Mesendoderm (in vitro differentiated cells): ENCODE results near the gene ANKHD1.

Experiments
- DNase-seq: peaks from one replicate; pipeline ENCODE4 v3.0.0; 2013
- H2AK5ac ChIP-seq: 2 replicates; pipeline ENCODE4 v1.6.1; 2013; ENCODE audit warnings: low read length, inconsistent platforms
- H2BK120ac ChIP-seq: 2 replicates; pipeline ENCODE4 v1.6.1; 2013; ENCODE audit warnings: low read depth, mild to moderate bottlenecking, low read length, moderate library complexity, mixed read lengths
- H2BK15ac ChIP-seq: replicated peaks from 2 replicates; pipeline ENCODE4 v1.6.1; 2013; ENCODE audit warnings: low read depth, mild to moderate bottlenecking, moderate library complexity
- H2BK5ac ChIP-seq: 2 replicates; pipeline ENCODE4 v1.6.1; 2013; ENCODE audit warnings: low read length, inconsistent platforms
- H3K18ac ChIP-seq: 2 replicates; pipeline ENCODE4 v1.6.1; 2013; ENCODE audit warnings: mild to moderate bottlenecking, low read length, mixed read lengths
- H3K23ac ChIP-seq: one replicate; pipeline ENCODE4 v1.6.1; 2013; ENCODE audit warnings: low read length
- H3K27ac ChIP-seq: 2 replicates; pipeline ENCODE4 v1.5.1; 2013; ENCODE audit warnings: low read depth, mild to moderate bottlenecking, inconsistent platforms, low read length, moderate library complexity
- H3K27me3 ChIP-seq: 2 replicates; pipeline ENCODE4 v1.6.1; 2013; ENCODE audit warnings: low read length, control low read depth, mild to moderate bottlenecking, inconsistent platforms; ENCODE audit not compliant: insufficient read depth, poor library complexity
- H3K36me3 ChIP-seq: 2 replicates; pipeline ENCODE4 v1.6.1; 2013; ENCODE audit warnings: low read length, inconsistent platforms; ENCODE audit not compliant: control insufficient read depth, insufficient read depth
- H3K4ac ChIP-seq: one replicate; pipeline ENCODE4 v1.6.1; 2013; ENCODE audit warnings: low read depth, mild to moderate bottlenecking, low read length, moderate library complexity
- H3K4me1 ChIP-seq: 2 replicates; pipeline ENCODE4 v1.6.1; 2013; ENCODE audit warnings: low read depth, low read length, inconsistent platforms; ENCODE audit not compliant: control insufficient read depth
- H3K4me2 ChIP-seq: 2 replicates; pipeline ENCODE4 v1.6.1; 2013; ENCODE audit warnings: low read length
- H3K4me3 ChIP-seq: 2 replicates; pipeline ENCODE4 v1.5.1; 2013; ENCODE audit warnings: mild to moderate bottlenecking, low read length
- H3K56ac ChIP-seq: one replicate; pipeline ENCODE4 v1.6.1; 2013; ENCODE audit warnings: low read length
- H3K79me1 ChIP-seq: 2 replicates; pipeline ENCODE4 v1.6.1; 2013; ENCODE audit warnings: low read length, inconsistent platforms
- H3K79me2 ChIP-seq: 2 replicates; pipeline ENCODE4 v1.6.1; 2013; ENCODE audit warnings: mild to moderate bottlenecking, low read length; ENCODE audit not compliant: control insufficient read depth, insufficient read depth
- H3K9ac ChIP-seq: 2 replicates; pipeline ENCODE4 v1.6.1; 2013; ENCODE audit warnings: low read length, inconsistent platforms
- H4K5ac ChIP-seq: one replicate; pipeline ENCODE4 v1.6.1; 2013; ENCODE audit warnings: low read length
- H4K8ac ChIP-seq: one replicate; pipeline ENCODE4 v1.6.1; 2013; ENCODE audit warnings: low read depth, mild to moderate bottlenecking, control low read depth, low read length, moderate library complexity
- WGBS: extraction: QIAGEN DNeasy Blood & Tissue Kit; methylation state at CpG from one replicate; pipeline ENCODE4 v1.1.7; 2013; ENCODE audit warnings: low lambda C conversion rate, missing lambda C conversion rate; ENCODE audit not compliant: insufficient coverage; ENCODE audit errors: extremely low coverage; 5-methylcytosine and 5-hydroxymethylcytosine counted together

ANKHD1 gene

GRCh38 chr5:140381972-140382371 is 19.7 kb upstream of the ANKHD1 start:
- no CpG with 5 or more reads among the region's 1 CpG for WGBS
- H3K23ac ChIP-seq: no peak overlapping the region
- no peaks in the 10 kb centered on the region for H3K79me2 ChIP-seq
- no peak overlapping the region for H2BK15ac ChIP-seq
- no peak for DNase-seq
- H3K27me3 ChIP-seq: no peaks in the 10 kb centered on the region
- no peak overlapping the region for H3K4ac ChIP-seq
- no peak overlapping the region for H2AK5ac ChIP-seq
- no peak overlapping the region for H3K27ac ChIP-seq
- H4K5ac ChIP-seq: no peak overlapping the region
- H4K8ac ChIP-seq: no peak overlapping the region
- no peak overlapping the region for H3K56ac ChIP-seq
- H3K9ac ChIP-seq: no peak overlapping the region
- H3K79me1 ChIP-seq: no peaks in the 10 kb centered on the region
- H3K4me2 ChIP-seq: no peak overlapping the region
- H3K18ac ChIP-seq: no peak overlapping the region
- H2BK120ac ChIP-seq: no peak overlapping the region
- no peak overlapping the region for H3K4me3 ChIP-seq
- H3K4me1 ChIP-seq: no peaks in the 10 kb centered on the region
- no peaks in the 10 kb centered on the region for H3K36me3 ChIP-seq
- no peak overlapping the region for H2BK5ac ChIP-seq

- H2BK15ac ChIP-seq: no peak overlapping the region
- H3K27me3 ChIP-seq: no peaks in the 10 kb centered on the region
- H2BK5ac ChIP-seq: no peak overlapping the region
- DNase-seq: no peak
- no peaks in the 10 kb centered on the region for H3K4me1 ChIP-seq
- H2BK120ac ChIP-seq: no peak overlapping the region
- no peak overlapping the region for H2AK5ac ChIP-seq
- H4K8ac ChIP-seq: no peak overlapping the region
- H3K23ac ChIP-seq: no peak overlapping the region
- H3K4ac ChIP-seq: no peak overlapping the region
- H3K18ac ChIP-seq: no peak overlapping the region
- H3K56ac ChIP-seq: no peak overlapping the region
- H3K79me2 ChIP-seq: no peaks in the 10 kb centered on the region
- no peak overlapping the region for H3K4me3 ChIP-seq
- H3K36me3 ChIP-seq: no peaks in the 10 kb centered on the region
- no peak overlapping the region for H3K4me2 ChIP-seq
- no peak overlapping the region for H3K27ac ChIP-seq
- H3K9ac ChIP-seq: no peak overlapping the region
- no peak overlapping the region for H4K5ac ChIP-seq
- no peaks in the 10 kb centered on the region for H3K79me1 ChIP-seq
Measured at GRCh38 chr5:140382866-140383265, 18.8 kb upstream of the ANKHD1 start.

- H3K9ac ChIP-seq: no peak overlapping the region
- no peak overlapping the region for H2AK5ac ChIP-seq
- no peak overlapping the region for H4K8ac ChIP-seq
- no peak overlapping the region for H3K4ac ChIP-seq
- no peak overlapping the region for H3K4me2 ChIP-seq
- no peaks in the 10 kb centered on the region for H3K36me3 ChIP-seq
- H3K79me2 ChIP-seq: no peaks in the 10 kb centered on the region
- no CpG with 5 or more reads among the region's 2 CpGs for WGBS
- H2BK120ac ChIP-seq: no peak overlapping the region
- no peak for DNase-seq
- H3K23ac ChIP-seq: no peak overlapping the region
- no peaks in the 10 kb centered on the region for H3K4me1 ChIP-seq
- no peaks in the 10 kb centered on the region for H3K27me3 ChIP-seq
- H3K79me1 ChIP-seq: no peaks in the 10 kb centered on the region
- H3K27ac ChIP-seq: no peak overlapping the region
- no peak overlapping the region for H3K56ac ChIP-seq
- H2BK15ac ChIP-seq: no peak overlapping the region
- no peak overlapping the region for H3K18ac ChIP-seq
- H2BK5ac ChIP-seq: no peak overlapping the region
- H3K4me3 ChIP-seq: no peak overlapping the region
- H4K5ac ChIP-seq: no peak overlapping the region
Measured at GRCh38 chr5:140383300-140383699, 18.3 kb upstream of the ANKHD1 start.

DNA sequence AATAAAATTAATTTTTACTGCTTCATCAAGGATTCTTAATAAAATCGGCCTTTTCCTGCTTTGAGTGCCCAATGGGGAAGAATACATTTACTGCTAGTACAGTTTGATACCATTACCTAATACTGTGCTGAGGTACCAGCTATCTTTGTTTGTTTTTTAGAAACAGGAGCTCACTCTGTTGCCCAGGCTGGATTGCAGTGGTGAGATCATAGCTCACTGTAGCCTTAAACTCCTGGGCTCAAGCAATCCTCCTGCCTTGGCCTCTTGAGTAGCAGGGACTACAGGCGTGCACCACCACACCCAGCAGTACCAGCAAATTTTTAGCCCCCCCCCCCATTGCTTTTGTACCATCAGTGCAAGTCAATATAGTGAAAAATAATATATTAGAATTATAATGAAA is 13.6 kb upstream of the ANKHD1 start:
- H3K4me1 ChIP-seq: no peaks in the 10 kb centered on the region
- no peak overlapping the region for H3K4ac ChIP-seq
- no peak overlapping the region for H3K4me3 ChIP-seq
- H4K5ac ChIP-seq: no peak overlapping the region
- WGBS: no CpG with 5 or more reads among the region's 2 CpGs
- no peak for DNase-seq
- no peaks in the 10 kb centered on the region for H3K27me3 ChIP-seq
- H3K79me2 ChIP-seq: no peaks in the 10 kb centered on the region
- no peak overlapping the region for H2BK15ac ChIP-seq
- no peak overlapping the region for H3K9ac ChIP-seq
- no peak overlapping the region for H3K27ac ChIP-seq
- no peak overlapping the region for H2AK5ac ChIP-seq
- no peak overlapping the region for H2BK120ac ChIP-seq
- H3K18ac ChIP-seq: no peak overlapping the region
- no peak overlapping the region for H3K56ac ChIP-seq
- no peaks in the 10 kb centered on the region for H3K36me3 ChIP-seq
- no peak overlapping the region for H3K23ac ChIP-seq
- no peak overlapping the region for H2BK5ac ChIP-seq
- H3K79me1 ChIP-seq: no peaks in the 10 kb centered on the region
- no peak overlapping the region for H4K8ac ChIP-seq
- no peak overlapping the region for H3K4me2 ChIP-seq

DNA sequence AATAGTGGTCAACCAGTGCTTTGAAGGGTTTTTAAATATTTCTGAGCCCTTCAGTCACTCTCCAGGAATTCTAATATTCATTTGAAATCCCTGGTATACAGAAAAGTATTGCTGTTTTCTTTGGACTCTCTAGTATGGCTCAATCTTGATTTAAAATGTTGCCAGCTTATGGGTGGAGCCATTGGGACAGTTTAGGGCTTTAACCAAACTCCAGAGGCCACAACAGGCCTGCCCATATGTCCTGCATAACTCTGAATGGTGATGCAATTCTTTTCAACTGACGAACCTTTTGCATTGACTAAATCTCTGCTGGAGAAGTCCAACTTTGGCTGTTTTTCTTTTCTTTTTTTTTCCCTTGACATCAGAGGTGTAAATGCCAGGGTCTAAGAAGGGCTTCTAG is 10.3 kb upstream of the ANKHD1 start:
- Histone ChIP-seq H3K23ac (no peak overlapping the region), H4K5ac (no peak overlapping the region), H4K8ac (no peak overlapping the region), H3K36me3 (no peaks in the 10 kb centered on the region), H2BK120ac (no peak overlapping the region), H3K18ac (no peak overlapping the region), H3K27ac (no peak overlapping the region), H3K56ac (no peak overlapping the region), H3K79me2 (no peaks in the 10 kb centered on the region), H3K4me1 (no peaks in the 10 kb centered on the region), H2AK5ac (no peak overlapping the region), H3K27me3 (no peaks in the 10 kb centered on the region), H3K4ac (no peak overlapping the region), H3K4me2 (no peak overlapping the region), H2BK5ac (no peak overlapping the region), H2BK15ac (no peak overlapping the region), H3K9ac (no peak overlapping the region), H3K4me3 (no peak overlapping the region), H3K79me1 (no peaks in the 10 kb centered on the region)
- WGBS: no CpG with 5 or more reads among the region's 1 CpG
- DNase-seq: no peak

DNA sequence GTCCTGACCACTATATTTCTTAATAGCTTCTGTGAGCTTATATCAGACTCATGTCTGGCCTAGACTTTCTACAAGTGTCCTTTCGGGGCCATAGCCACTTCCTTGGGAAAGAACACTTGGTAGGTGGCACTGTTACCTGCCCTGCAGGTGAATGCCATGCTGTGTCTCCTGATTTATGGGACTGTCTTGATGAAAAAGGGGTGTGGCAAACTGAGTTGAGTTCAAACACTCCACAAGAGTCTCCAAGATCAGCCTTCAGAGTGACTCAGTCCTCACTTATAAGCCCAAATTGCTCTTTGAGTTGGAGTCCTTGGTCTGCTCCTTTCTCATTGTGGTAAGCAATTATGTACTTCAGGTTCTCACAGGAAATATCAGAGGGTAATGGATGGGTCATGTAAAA is 9.9 kb upstream of the ANKHD1 start:
- WGBS: no CpG with 5 or more reads among the region's 1 CpG
- no peaks in the 10 kb centered on the region for H3K36me3 ChIP-seq
- H2AK5ac ChIP-seq: no peak overlapping the region
- no peak for DNase-seq
- no peak overlapping the region for H3K4me2 ChIP-seq
- H3K4ac ChIP-seq: no peak overlapping the region
- H4K8ac ChIP-seq: no peak overlapping the region
- H3K4me1 ChIP-seq: no peaks in the 10 kb centered on the region
- no peaks in the 10 kb centered on the region for H3K79me1 ChIP-seq
- H4K5ac ChIP-seq: no peak overlapping the region
- no peak overlapping the region for H3K27ac ChIP-seq
- H3K79me2 ChIP-seq: no peaks in the 10 kb centered on the region
- no peak overlapping the region for H3K56ac ChIP-seq
- H3K27me3 ChIP-seq: no peaks in the 10 kb centered on the region
- no peak overlapping the region for H3K18ac ChIP-seq
- no peak overlapping the region for H2BK5ac ChIP-seq
- H2BK120ac ChIP-seq: no peak overlapping the region
- H2BK15ac ChIP-seq: no peak overlapping the region
- no peak overlapping the region for H3K9ac ChIP-seq
- H3K23ac ChIP-seq: no peak overlapping the region
- no peak overlapping the region for H3K4me3 ChIP-seq
